Prostate gland (tissue), 2 donors: ENCODE results near the gene EPSTI1. TPM values are rescaled to one million over a fixed set of nuclear protein-coding genes. Genes with fewer than 3 reads are reported as not detected.

Experiments used
- DNase-seq: peaks from one replicate; pipeline ENCODE4 v3.0.0-alpha.2; 2019; ENCODE audit warnings: low spot score
- H3K27ac ChIP-seq, 2 donors: fragments of 200-600 bp; sonication (generic); 2 replicates each; pipeline ENCODE4 v1.5.1; 2017 to 2019
- H3K27me3 ChIP-seq: fragments of 200-600 bp; sonication (generic); replicated peaks from 2 replicates; pipeline ENCODE4 v1.5.1; 2019; ENCODE audit not compliant: insufficient read depth
- H3K36me3 ChIP-seq, 2 donors: fragments of 200-600 bp; sonication (generic); 1 replicate in 1 of 2; 2 replicates in 1 of 2; pipeline versions ENCODE4 v1.5.1 to v1.8.1; 2017 to 2019
- H3K4me1 ChIP-seq: fragments of 200-600 bp; sonication (generic); replicated peaks from 2 replicates; pipeline ENCODE4 v1.5.1; 2019
- H3K4me3 ChIP-seq, 2 donors: fragments of 200-600 bp; sonication (generic); 2 replicates each; pipeline ENCODE4 v1.5.1; 2017 to 2019
- H3K9me3 ChIP-seq: fragments of 200-600 bp; sonication (generic); 2 replicates; pipeline ENCODE4 v1.5.1; 2017
- POLR2A ChIP-seq: fragments of 450-650 bp; IDR thresholded peaks from one replicate; pipeline ENCODE4 v1.6.1; 2016; ENCODE audit warnings: antibody characterized with exemption, mild to moderate bottlenecking
- POLR2AphosphoS5 ChIP-seq: sonication (generic); formaldehyde crosslinking; IDR thresholded peaks from one replicate; pipeline ENCODE4 v1.6.1; 2017; ENCODE audit warnings: antibody characterized with exemption
- WGBS: methylation state at CpG from one replicate; pipeline ENCODE4 v1.1.5; 2018; 5-methylcytosine and 5-hydroxymethylcytosine counted together
- intact Hi-C: fragments of 100-400 bp; cut with DNase I; formaldehyde crosslinking; loops from one replicate; pipeline ENCODE4 v1.14.2; 2022
- total RNA-seq, 2 donors: library from RNA; depleted of rRNA; stranded (reverse); fragments of >200 nt; gene quantifications; one replicate each; pipeline ENCODE4 v1.1.0, GENCODE V29; 2016
- TF ChIP-seq, protein P1 (sequence below), 4 experiments: fragments of 200-600 bp in 2 of 4; fragments of 450-650 bp in 2 of 4; sonication (generic) in 2 of 4; IDR thresholded peaks; 1 replicate in 3 of 4; 2 replicates in 1 of 4; pipeline ENCODE4 v1.5.1; 2016 to 2019; ENCODE audit warnings: antibody characterized with exemption in 4 of 4, mild to moderate bottlenecking in 2 of 4, moderate library complexity in 2 of 4

Gene EPSTI1
- total RNA-seq, 2 donors from 2014 or later, result 1.7 to 8.0 TPM

DNA sequence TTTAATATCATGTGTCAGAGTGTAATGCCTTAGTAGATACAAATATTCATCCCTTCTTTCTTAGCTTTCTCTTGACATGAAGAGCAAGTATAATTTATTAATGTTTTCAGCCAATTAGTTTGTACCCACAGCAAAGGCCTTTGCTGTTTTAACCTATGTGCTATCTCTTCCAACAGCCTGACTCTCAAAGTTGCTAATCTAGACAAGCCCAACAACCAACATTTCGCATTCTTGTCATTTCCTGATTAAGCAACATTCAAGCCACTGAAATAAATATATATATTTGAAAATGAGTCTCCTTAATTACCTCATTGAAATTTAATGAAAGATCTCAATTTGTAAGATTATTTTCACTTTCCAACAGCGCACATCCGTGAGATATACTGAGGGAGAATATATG lies 18.5 kb downstream of the EPSTI1 start:
- H3K36me3 ChIP-seq, result no peaks in the 10 kb centered on the region
- no peaks in the 10 kb centered on the region for H3K9me3 ChIP-seq
- intact Hi-C loops, result no loop called here
- WGBS, result 94% methylated on average over 3 of the region's 3 CpGs
- TF ChIP-seq POLR2AphosphoS5 (no peak), POLR2A (no peak)
- TF ChIP-seq, protein P1, sequence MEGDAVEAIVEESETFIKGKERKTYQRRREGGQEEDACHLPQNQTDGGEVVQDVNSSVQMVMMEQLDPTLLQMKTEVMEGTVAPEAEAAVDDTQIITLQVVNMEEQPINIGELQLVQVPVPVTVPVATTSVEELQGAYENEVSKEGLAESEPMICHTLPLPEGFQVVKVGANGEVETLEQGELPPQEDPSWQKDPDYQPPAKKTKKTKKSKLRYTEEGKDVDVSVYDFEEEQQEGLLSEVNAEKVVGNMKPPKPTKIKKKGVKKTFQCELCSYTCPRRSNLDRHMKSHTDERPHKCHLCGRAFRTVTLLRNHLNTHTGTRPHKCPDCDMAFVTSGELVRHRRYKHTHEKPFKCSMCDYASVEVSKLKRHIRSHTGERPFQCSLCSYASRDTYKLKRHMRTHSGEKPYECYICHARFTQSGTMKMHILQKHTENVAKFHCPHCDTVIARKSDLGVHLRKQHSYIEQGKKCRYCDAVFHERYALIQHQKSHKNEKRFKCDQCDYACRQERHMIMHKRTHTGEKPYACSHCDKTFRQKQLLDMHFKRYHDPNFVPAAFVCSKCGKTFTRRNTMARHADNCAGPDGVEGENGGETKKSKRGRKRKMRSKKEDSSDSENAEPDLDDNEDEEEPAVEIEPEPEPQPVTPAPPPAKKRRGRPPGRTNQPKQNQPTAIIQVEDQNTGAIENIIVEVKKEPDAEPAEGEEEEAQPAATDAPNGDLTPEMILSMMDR (IDR thresholded peaks at IDR 0.05), result no peak
- no peak overlapping the region for H3K27ac ChIP-seq
- DNase-seq, result no peak
- no peak overlapping the region for H3K4me3 ChIP-seq
- H3K27me3 ChIP-seq, result no peaks in the 10 kb centered on the region
- peaks cover 6% of the 10 kb centered on the region for H3K4me1 ChIP-seq

DNA sequence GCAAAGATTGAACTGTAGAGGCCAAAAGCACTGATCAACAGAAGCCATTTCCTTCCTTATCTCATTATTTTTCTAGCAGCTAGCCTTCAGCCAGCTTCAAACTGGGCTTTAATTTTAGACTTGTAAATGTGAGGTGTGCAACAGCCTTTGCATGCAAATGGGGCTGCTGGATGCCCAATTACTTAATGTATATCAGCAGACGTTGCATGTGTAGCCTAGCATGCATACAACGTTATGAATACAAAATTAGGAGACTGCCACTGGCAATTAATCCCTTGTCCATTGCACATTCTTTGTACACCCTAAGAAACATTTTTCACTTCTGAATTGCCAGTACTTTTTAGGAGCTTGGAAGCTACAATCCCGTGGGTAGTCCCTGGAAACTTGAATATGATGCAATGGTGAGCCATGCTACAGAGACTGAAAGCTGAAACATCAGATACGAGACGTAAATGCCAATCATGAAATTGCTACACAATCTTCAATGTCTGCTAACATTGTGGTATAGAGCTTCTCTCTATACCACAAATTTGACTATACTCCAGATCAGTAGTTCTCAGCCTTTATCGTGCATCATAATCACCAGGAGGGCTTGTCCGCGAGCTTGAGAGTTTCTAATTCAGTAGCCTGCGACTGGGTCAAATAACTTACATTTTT lies 20.2 kb downstream of the EPSTI1 start:
- no peaks in the 10 kb centered on the region for H3K27me3 ChIP-seq
- DNase-seq, result no peak
- intact Hi-C loops, result no loop called here
- no peak overlapping the region for H3K4me3 ChIP-seq
- peaks cover 6% of the 10 kb centered on the region for H3K4me1 ChIP-seq
- 87% methylated on average over 9 of the region's 9 CpGs for WGBS
- no peaks in the 10 kb centered on the region for H3K36me3 ChIP-seq
- no peak overlapping the region for H3K27ac ChIP-seq
- TF ChIP-seq, protein P1 (IDR thresholded peaks at IDR 0.05), result no peak
- TF ChIP-seq POLR2AphosphoS5, result no peak
- TF ChIP-seq POLR2A, result no peak
- no peaks in the 10 kb centered on the region for H3K9me3 ChIP-seq

DNA sequence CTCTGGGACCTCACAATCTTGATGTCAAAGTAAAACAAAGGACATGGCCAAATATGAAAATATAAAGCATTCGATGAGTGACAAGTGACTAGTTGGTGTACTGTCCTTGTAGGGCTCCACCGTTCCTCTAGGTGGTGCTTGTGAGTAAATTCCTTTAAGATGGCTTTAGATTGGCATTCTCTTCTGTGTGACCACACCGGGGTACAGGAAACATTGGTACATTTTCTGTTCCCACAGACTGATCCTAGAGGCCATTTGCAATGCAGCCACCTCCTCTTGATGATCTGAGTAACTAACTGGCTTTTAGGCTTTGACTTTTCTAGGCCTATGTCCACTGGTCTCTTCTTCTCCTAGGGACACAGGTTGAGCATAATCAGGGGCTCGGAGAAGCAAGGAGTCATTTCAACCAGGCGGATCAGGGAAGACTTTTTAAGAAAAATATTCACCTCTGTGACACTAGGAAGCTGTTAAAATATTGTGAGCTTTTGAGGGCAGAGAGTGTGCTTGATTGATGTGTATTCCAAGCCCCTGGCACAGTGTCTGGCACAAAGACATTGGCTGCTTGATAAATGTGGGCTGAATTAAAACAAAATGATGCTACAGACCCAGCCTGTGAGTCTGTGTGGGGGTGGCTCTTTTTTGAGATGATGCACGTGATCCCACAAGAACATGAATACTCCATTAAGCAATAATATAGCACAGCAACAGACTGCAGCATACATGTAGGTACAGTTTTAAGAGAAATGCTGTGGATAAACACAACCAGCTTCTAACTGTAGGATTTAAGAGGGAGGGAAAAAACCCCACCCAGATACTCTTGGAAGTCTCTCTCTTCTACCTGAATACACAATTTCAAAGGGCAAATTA lies 21.0 kb downstream of the EPSTI1 start:
- H3K4me1 ChIP-seq, result peaks cover 6% of the 10 kb centered on the region
- no peaks in the 10 kb centered on the region for H3K36me3 ChIP-seq
- TF ChIP-seq POLR2A, result no peak
- TF ChIP-seq, protein P1 (IDR thresholded peaks at IDR 0.05), result peak in 3 of 4 experiments; percentile 41 to 51 (median 44)
- TF ChIP-seq POLR2AphosphoS5, result no peak
- no peaks in the 10 kb centered on the region for H3K9me3 ChIP-seq
- no peak overlapping the region for H3K27ac ChIP-seq
- H3K27me3 ChIP-seq, result no peaks in the 10 kb centered on the region
- H3K4me3 ChIP-seq, result no peak overlapping the region
- no peak for DNase-seq
- WGBS, result 68% methylated on average over 6 of the region's 6 CpGs
- intact Hi-C loops, result no loop called here

DNA sequence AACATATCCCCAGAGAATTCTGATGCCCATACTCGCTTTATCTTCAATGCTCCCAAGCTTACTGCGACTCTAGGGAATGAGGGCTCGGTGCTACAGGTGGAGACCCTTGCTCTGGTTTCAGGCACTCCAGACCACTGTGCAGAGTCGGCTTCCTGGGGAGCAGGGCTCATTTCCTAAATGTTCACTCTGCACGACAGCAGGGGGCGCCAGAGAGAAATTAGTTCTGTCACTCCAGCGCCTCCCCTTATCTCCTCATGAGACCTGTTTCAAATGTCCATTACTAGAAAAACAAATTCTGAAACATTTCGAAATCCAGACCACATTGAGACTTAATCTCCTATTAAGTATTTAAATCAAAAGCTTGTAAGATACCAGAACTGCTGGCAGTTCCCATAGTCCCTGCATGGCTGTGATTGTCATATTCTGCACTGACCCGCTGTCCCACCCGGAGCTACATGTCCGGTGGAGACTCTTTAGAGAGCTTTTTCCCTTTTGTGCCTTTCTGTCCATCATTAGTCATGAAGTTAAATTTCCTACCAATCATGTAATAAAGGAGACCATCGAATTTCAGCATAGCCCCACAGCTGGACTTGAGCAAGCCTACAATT lies 22.4 kb downstream of the EPSTI1 start:
- H3K36me3 ChIP-seq, result no peaks in the 10 kb centered on the region
- no peaks in the 10 kb centered on the region for H3K9me3 ChIP-seq
- DNase-seq, result peak; percentile 30
- no peak overlapping the region for H3K4me3 ChIP-seq
- H3K27me3 ChIP-seq, result no peaks in the 10 kb centered on the region
- WGBS, result 58% methylated on average over 12 of the region's 12 CpGs
- intact Hi-C loops, result loop anchor here (5.0 kb wide), 2 partner anchors 833 to 903 kb away; no protein-coding TSS in a partner anchor
- TF ChIP-seq POLR2A, result no peak
- TF ChIP-seq, protein P1 (IDR thresholded peaks at IDR 0.05), result peak; percentile 37 to 64 (median 52)
- H3K4me1 ChIP-seq, result peaks cover 6% of the 10 kb centered on the region
- H3K27ac ChIP-seq, result peak overlapping the region; percentile 30 to 70
